EL (cell line): Measurements from ENCODE around the gene CHST15.

ENCODE experiments used
- DNase-seq: peaks from one replicate; pipeline ENCODE4 v3.0.0-alpha.2; 2016

Gene CHST15

GRCh38 chr10:123991611-123992570 is 101.5 kb downstream of the CHST15 start:
- DNase-seq, result no peak

- DNase-seq, result no peak
Measured at GRCh38 chr10:123990889-123991288, 102.5 kb downstream of the CHST15 start.

GRCh38 chr10:123988694-123989093 is 104.7 kb downstream of the CHST15 start:
- DNase-seq, result no peak

- no peak for DNase-seq
Measured at GRCh38 chr10:123986736-123987135, 106.7 kb downstream of the CHST15 start.

GRCh38 chr10:123974406-123974805 is 119.0 kb downstream of the CHST15 start:
- peak; percentile 82 for DNase-seq

GRCh38 chr10:123972481-123973401 is 120.7 kb downstream of the CHST15 start:
- no peak for DNase-seq

GRCh38 chr10:123970927-123971286 is 122.5 kb downstream of the CHST15 start:
- no peak for DNase-seq

- DNase-seq, result no peak
Measured at GRCh38 chr10:123970207-123970926, 123.0 kb downstream of the CHST15 start.

GRCh38 chr10:123967626-123968243 is 125.7 kb downstream of the CHST15 start:
- peak; percentile 49 for DNase-seq

- DNase-seq, result no peak
Measured at GRCh38 chr10:123966896-123967231, 126.5 kb downstream of the CHST15 start.

GRCh38 chr10:123965973-123966895 is 127.2 kb downstream of the CHST15 start:
- no peak for DNase-seq

GRCh38 chr10:123964953-123965352 is 128.4 kb downstream of the CHST15 start:
- DNase-seq, result no peak

GRCh38 chr10:123962756-123963530 is 130.5 kb downstream of the CHST15 start:
- no peak for DNase-seq

GRCh38 chr10:123958241-123958640 is 135.2 kb downstream of the CHST15 start:
- DNase-seq, result no peak
